GM21526 (cell line): ENCODE results near the gene WDR77.
A peak's percentile ranks its signal among the peaks of the same experiment; 100 is the strongest.

Experiments
- ATAC-seq: cut with Tn5 transposase; IDR thresholded peaks from one replicate; pipeline ENCODE4 v1.9.1; 2021; ENCODE audit warnings: moderate library complexity; ENCODE audit not compliant: unreplicated experiment, low FRiP score

Gene WDR77

GRCh38 chr1:111441573-111442192, 7.4 kb downstream of the WDR77 start:
- ATAC-seq = no peak

- ATAC-seq = no peak
These were observed 9.3 kb downstream of the WDR77 start for GRCh38 chr1:111439461-111440351.

GRCh38 chr1:111436726-111437125, 12.3 kb downstream of the WDR77 start:
- no peak for ATAC-seq

- ATAC-seq = no peak
These were observed 24.8 kb downstream of the WDR77 start for GRCh38 chr1:111424281-111424680.

GRCh38 chr1:111422546-111423391, 26.3 kb downstream of the WDR77 start:
- ATAC-seq = no peak

- ATAC-seq = no peak
These were observed 28.7 kb downstream of the WDR77 start for GRCh38 chr1:111420377-111420776.

- no peak for ATAC-seq
These were observed 30.0 kb downstream of the WDR77 start for GRCh38 chr1:111419037-111419436.

- ATAC-seq = no peak
These were observed 31.3 kb downstream of the WDR77 start for GRCh38 chr1:111417755-111418154.

- no peak for ATAC-seq
These were observed 33.6 kb downstream of the WDR77 start for GRCh38 chr1:111415461-111415860.

GRCh38 chr1:111414756-111415155, 34.3 kb downstream of the WDR77 start:
- no peak for ATAC-seq

GRCh38 chr1:111412839-111413238, 36.2 kb downstream of the WDR77 start:
- ATAC-seq = no peak

GRCh38 chr1:111407301-111407700, 41.8 kb downstream of the WDR77 start:
- ATAC-seq = no peak

GRCh38 chr1:111406321-111406768, 42.7 kb downstream of the WDR77 start:
- peak; percentile 93 for ATAC-seq

GRCh38 chr1:111404588-111404987, 44.5 kb downstream of the WDR77 start:
- no peak for ATAC-seq

- ATAC-seq = no peak
These were observed 47.0 kb downstream of the WDR77 start for GRCh38 chr1:111402083-111402482.

- ATAC-seq = no peak
These were observed 49.1 kb downstream of the WDR77 start for GRCh38 chr1:111399792-111400610.

GRCh38 chr1:111392460-111392945, 56.6 kb downstream of the WDR77 start:
- no peak for ATAC-seq

GRCh38 chr1:111392042-111392441, 57.0 kb downstream of the WDR77 start:
- ATAC-seq = no peak
